Right lobe of liver (tissue), 4 donors: Measurements from ENCODE around the gene SLC9A6.

Experiments used
- POLR2A ChIP-seq: fragments of 450-650 bp; IDR thresholded peaks from one replicate; pipeline ENCODE4 v1.6.1; 2017; ENCODE audit warnings: antibody characterized with exemption, mild to moderate bottlenecking
- TF ChIP-seq, protein P1 (sequence below), 4 donors: fragments of 200-600 bp in 3 of 4; fragments of 450-650 bp in 1 of 4; IDR thresholded peaks; one replicate each; pipeline versions ENCODE4 v1.5.1 to v1.8.0; 2016 to 2022; ENCODE audit warnings: antibody characterized with exemption in 4 of 4, mild to moderate bottlenecking in 2 of 4
- donor health status: DM: no; HTN: no; CAD: no.
- donor health status: DM: no; HTN: no; CAD: no.
- donor health status: DM: no; HTN: yes; CAD: no.

DNA sequence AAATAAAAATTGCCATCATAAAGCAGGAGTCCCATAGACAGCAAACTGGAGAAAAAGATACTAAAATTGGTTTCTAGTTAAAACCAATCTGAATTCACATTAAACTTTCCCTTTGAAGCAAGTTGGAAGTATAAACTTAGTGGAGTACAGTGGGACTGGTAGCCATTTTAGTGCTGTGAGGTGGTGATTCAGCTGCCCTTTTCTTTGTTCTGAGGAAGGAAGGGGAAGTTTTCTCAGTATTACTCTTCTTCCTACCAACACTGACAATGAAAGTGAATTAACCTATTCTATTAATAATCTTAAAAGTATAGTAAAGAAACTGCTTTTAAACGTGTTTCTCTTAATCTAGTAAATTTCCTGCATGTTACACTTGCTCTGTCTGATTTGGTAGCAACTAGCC is 36.7 kb downstream of the SLC9A6 start:
- TF ChIP-seq, protein P1, sequence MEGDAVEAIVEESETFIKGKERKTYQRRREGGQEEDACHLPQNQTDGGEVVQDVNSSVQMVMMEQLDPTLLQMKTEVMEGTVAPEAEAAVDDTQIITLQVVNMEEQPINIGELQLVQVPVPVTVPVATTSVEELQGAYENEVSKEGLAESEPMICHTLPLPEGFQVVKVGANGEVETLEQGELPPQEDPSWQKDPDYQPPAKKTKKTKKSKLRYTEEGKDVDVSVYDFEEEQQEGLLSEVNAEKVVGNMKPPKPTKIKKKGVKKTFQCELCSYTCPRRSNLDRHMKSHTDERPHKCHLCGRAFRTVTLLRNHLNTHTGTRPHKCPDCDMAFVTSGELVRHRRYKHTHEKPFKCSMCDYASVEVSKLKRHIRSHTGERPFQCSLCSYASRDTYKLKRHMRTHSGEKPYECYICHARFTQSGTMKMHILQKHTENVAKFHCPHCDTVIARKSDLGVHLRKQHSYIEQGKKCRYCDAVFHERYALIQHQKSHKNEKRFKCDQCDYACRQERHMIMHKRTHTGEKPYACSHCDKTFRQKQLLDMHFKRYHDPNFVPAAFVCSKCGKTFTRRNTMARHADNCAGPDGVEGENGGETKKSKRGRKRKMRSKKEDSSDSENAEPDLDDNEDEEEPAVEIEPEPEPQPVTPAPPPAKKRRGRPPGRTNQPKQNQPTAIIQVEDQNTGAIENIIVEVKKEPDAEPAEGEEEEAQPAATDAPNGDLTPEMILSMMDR (IDR thresholded peaks at IDR 0.05) = no peak
- TF ChIP-seq POLR2A = no peak
